K562 (cell line): Measurements from ENCODE around the gene DCTN2. TPM values are rescaled to one million over a fixed set of nuclear protein-coding genes. Genes with fewer than 3 reads are reported as not detected.

Experiments used
- EHMT2 ChIP-seq: fragments of 450-650 bp; IDR thresholded peaks from 2 replicates; pipeline ENCODE4 v1.6.1; 2018; ENCODE audit warnings: antibody characterized with exemption
- ELF2 ChIP-seq: fragments of 250-450 bp; sonication (Bioruptor Pico); IDR thresholded peaks from 2 replicates; pipeline ENCODE4 v1.5.0; 2021; ENCODE audit warnings: mild to moderate bottlenecking
- HEY1 ChIP-seq: fragments of 250-450 bp; sonication (Bioruptor Pico); IDR thresholded peaks from 2 replicates; pipeline ENCODE4 v1.5.0; 2020; ENCODE audit warnings: mild to moderate bottlenecking, moderate library complexity, borderline replicate concordance
- HNRNPL ChIP-seq: fragments of 200-400 bp; formaldehyde crosslinking; IDR thresholded peaks from 2 replicates; pipeline ENCODE4 v1.6.1; 2017; ENCODE audit warnings: low read depth, mild to moderate bottlenecking, low read length
- JUNB ChIP-seq: fragments of 450-650 bp; formaldehyde crosslinking; conservative IDR thresholded peaks from 2 replicates; pipeline ENCODE4 v1.4.0; 2020; ENCODE audit warnings: mild to moderate bottlenecking
- MAZ ChIP-seq, 2 experiments: fragments of 450-650 bp in 1 of 2; sonication (generic) in 1 of 2; formaldehyde crosslinking; IDR thresholded peaks in 1 of 2; conservative IDR thresholded peaks in 1 of 2; 2 replicates each; pipeline versions ENCODE4 v1.4.0 to v1.5.0; 2020; ENCODE audit warnings: mild to moderate bottlenecking in 1 of 2, missing genetic modification reagents in 1 of 2
- MCM3 ChIP-seq: fragments of 450-650 bp; IDR thresholded peaks from 2 replicates; pipeline ENCODE4 v1.6.1; 2016
- MEF2A ChIP-seq: IDR thresholded peaks from 2 replicates; pipeline ENCODE4 v1.6.1; 2011; ENCODE audit warnings: low read depth, mild to moderate bottlenecking, low read length, moderate library complexity; ENCODE audit not compliant: control insufficient read depth
- MEIS2 ChIP-seq: fragments of 450-650 bp; IDR thresholded peaks from 2 replicates; pipeline ENCODE4 v1.6.1; 2014; ENCODE audit warnings: mild to moderate bottlenecking; ENCODE audit not compliant: partially characterized antibody
- MTA1 ChIP-seq: fragments of 450-650 bp; IDR thresholded peaks from 2 replicates; pipeline ENCODE4 v1.6.1; 2017; ENCODE audit warnings: borderline replicate concordance
- NBN ChIP-seq: fragments of 450-650 bp; IDR thresholded peaks from 2 replicates; pipeline ENCODE4 v1.6.1; 2016; ENCODE audit warnings: low read depth, mild to moderate bottlenecking
- SLC30A9 ChIP-seq: fragments of 250-450 bp; sonication (Bioruptor Pico); IDR thresholded peaks from 2 replicates; pipeline ENCODE4 v1.8.0; 2022; ENCODE audit warnings: mild to moderate bottlenecking, moderate library complexity
- TAL1 ChIP-seq: fragments of 450-650 bp; IDR thresholded peaks from 2 replicates; pipeline ENCODE4 v1.6.1; 2016; ENCODE audit warnings: mild to moderate bottlenecking
- TARDBP ChIP-seq: fragments of 450-650 bp; IDR thresholded peaks from 2 replicates; pipeline ENCODE4 v1.6.1; 2016
- XRCC4 ChIP-seq: IDR thresholded peaks from one replicate; pipeline ENCODE4 v1.6.1; 2011; ENCODE audit not compliant: insufficient read depth, insufficient read length; ENCODE audit errors: extremely low read depth
- ZKSCAN8 ChIP-seq: fragments of 200-800 bp; sonication (Bioruptor generic); IDR thresholded peaks from 2 replicates; pipeline ENCODE4 v1.6.1; 2016; ENCODE audit warnings: missing genetic modification characterization, missing compliant biosample characterization
- ZNF324 ChIP-seq: fragments of 250-450 bp; sonication (Bioruptor Pico); IDR thresholded peaks from 2 replicates; pipeline ENCODE4 v1.4.0; 2020; ENCODE audit warnings: mild to moderate bottlenecking
- polyA plus RNA-seq, 8 experiments: library from polyadenylated mRNA; depleted of rRNA in 4 of 8; stranded (reverse) in 5 of 8; unstranded in 3 of 8; fragments of >200 nt; fragmentation: Nextera tagmentation in 2 of 8; fragmentation: Illumina TruSeq in 1 of 8; extraction: Ambion mirVana in 2 of 8; extraction: Trizol in 1 of 8; gene quantifications; 2 replicates each; pipeline versions ENCODE4 v1.2.1 to v1.2.3, GENCODE V29; 2011 to 2014; ENCODE audit warnings: inconsistent platforms in 1 of 8, missing spikeins in 1 of 8
- total RNA-seq, 7 experiments: library from RNA; depleted of rRNA in 6 of 7; stranded (reverse); fragments of >200 nt in 6 of 7; fragmentation: Illumina TruSeq in 2 of 7; extraction: Trizol in 2 of 7; gene quantifications; 2 replicates each; pipeline versions ENCODE4 v1.2.1 to v1.2.3, GENCODE V29; 2011 to 2021; ENCODE audit warnings: low replicate concordance in 1 of 7
- TF ChIP-seq, protein P1 (sequence below): fragments of 450-650 bp; IDR thresholded peaks from 2 replicates; pipeline ENCODE4 v1.6.1; 2018; ENCODE audit not compliant: partially characterized antibody
- TF ChIP-seq, protein P2 (sequence below): sonication (generic); formaldehyde crosslinking; IDR thresholded peaks from 2 replicates; pipeline ENCODE4 v1.8.0; 2022; ENCODE audit warnings: missing genetic modification reagents, mild to moderate bottlenecking, borderline replicate concordance
- TF ChIP-seq, protein P3 (sequence below), 2 experiments: fragments of 450-650 bp; conservative IDR thresholded peaks; 2 replicates each; pipeline ENCODE4 v1.6.1; 2017; ENCODE audit warnings: mild to moderate bottlenecking in 2 of 2, moderate library complexity in 2 of 2
- TF ChIP-seq, protein P4 (sequence below): fragments of 250-450 bp; sonication (Bioruptor Pico); IDR thresholded peaks from 2 replicates; pipeline ENCODE4 v1.4.0; 2020; ENCODE audit warnings: mild to moderate bottlenecking, moderate library complexity, borderline replicate concordance

The DCTN2 gene
- total and polyA plus RNA-seq, 9 of the 15 experiments (the other 6 are each of a cell fraction or from before 2014, with no cell fraction given): 43.6 to 270 (median 125) TPM

DNA sequence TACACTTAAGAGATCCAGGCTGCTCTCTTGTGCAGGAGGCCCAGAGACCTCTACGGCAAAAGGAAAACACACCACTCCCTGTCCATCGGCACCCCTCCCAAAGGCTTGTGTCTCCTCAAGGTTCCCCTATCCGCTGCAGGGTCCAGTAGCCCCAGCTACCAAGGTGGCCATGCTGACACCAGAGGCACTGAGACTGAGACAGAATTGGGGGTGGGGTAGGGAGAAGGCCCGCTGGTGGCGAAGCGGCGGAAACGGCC, 27.3 kb downstream of the DCTN2 start (continued):
- TF ChIP-seq, protein P1, sequence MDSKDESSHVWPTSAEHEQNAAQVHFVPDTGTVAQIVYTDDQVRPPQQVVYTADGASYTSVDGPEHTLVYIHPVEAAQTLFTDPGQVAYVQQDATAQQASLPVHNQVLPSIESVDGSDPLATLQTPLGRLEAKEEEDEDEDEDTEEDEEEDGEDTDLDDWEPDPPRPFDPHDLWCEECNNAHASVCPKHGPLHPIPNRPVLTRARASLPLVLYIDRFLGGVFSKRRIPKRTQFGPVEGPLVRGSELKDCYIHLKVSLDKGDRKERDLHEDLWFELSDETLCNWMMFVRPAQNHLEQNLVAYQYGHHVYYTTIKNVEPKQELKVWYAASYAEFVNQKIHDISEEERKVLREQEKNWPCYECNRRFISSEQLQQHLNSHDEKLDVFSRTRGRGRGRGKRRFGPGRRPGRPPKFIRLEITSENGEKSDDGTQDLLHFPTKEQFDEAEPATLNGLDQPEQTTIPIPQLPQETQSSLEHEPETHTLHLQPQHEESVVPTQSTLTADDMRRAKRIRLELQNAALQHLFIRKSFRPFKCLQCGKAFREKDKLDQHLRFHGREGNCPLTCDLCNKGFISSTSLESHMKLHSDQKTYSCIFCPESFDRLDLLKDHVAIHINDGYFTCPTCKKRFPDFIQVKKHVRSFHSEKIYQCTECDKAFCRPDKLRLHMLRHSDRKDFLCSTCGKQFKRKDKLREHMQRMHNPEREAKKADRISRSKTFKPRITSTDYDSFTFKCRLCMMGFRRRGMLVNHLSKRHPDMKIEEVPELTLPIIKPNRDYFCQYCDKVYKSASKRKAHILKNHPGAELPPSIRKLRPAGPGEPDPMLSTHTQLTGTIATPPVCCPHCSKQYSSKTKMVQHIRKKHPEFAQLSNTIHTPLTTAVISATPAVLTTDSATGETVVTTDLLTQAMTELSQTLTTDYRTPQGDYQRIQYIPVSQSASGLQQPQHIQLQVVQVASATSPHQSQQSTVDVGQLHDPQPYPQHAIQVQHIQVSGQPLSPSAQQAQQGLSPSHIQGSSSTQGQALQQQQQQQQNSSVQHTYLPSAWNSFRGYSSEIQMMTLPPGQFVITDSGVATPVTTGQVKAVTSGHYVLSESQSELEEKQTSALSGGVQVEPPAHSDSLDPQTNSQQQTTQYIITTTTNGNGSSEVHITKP: peak; percentile 41
- TF ChIP-seq ZKSCAN8 (CRISPR knock-in tag) (no peak), MCM3 (no peak), JUNB (CRISPR knock-in tag) (no peak), MEF2A (no peak), TARDBP (no peak), MAZ (CRISPR knock-in tag; conservative IDR thresholded peaks at IDR 0.05 in 1 of 2, IDR thresholded peaks at IDR 0.05 in 1 of 2) (0 out of 4 replicates have a peak, but pooled peaks of 1 of the 2 experiments have one; percentile 33), ELF2 (0 out of 2 replicates have a peak, but pooled peaks have one; percentile 13), MEIS2 (no peak), XRCC4 (no peak), HEY1 (CRISPR knock-in tag) (no peak), EHMT2 (no peak), HNRNPL (no peak), NBN (no peak), ZNF324 (CRISPR knock-in tag) (no peak), MTA1 (no peak), SLC30A9 (no peak), TAL1 (no peak)
- TF ChIP-seq, protein P2, sequence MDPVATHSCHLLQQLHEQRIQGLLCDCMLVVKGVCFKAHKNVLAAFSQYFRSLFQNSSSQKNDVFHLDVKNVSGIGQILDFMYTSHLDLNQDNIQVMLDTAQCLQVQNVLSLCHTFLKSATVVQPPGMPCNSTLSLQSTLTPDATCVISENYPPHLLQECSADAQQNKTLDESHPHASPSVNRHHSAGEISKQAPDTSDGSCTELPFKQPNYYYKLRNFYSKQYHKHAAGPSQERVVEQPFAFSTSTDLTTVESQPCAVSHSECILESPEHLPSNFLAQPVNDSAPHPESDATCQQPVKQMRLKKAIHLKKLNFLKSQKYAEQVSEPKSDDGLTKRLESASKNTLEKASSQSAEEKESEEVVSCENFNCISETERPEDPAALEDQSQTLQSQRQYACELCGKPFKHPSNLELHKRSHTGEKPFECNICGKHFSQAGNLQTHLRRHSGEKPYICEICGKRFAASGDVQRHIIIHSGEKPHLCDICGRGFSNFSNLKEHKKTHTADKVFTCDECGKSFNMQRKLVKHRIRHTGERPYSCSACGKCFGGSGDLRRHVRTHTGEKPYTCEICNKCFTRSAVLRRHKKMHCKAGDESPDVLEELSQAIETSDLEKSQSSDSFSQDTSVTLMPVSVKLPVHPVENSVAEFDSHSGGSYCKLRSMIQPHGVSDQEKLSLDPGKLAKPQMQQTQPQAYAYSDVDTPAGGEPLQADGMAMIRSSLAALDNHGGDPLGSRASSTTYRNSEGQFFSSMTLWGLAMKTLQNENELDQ (CRISPR knock-in tag): no peak
- TF ChIP-seq, protein P3, sequence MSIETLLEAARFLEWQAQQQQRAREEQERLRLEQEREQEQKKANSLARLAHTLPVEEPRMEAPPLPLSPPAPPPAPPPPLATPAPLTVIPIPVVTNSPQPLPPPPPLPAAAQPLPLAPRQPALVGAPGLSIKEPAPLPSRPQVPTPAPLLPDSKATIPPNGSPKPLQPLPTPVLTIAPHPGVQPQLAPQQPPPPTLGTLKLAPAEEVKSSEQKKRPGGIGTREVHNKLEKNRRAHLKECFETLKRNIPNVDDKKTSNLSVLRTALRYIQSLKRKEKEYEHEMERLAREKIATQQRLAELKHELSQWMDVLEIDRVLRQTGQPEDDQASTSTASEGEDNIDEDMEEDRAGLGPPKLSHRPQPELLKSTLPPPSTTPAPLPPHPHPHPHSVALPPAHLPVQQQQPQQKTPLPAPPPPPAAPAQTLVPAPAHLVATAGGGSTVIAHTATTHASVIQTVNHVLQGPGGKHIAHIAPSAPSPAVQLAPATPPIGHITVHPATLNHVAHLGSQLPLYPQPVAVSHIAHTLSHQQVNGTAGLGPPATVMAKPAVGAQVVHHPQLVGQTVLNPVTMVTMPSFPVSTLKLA (conservative IDR thresholded peaks at IDR 0.05): no peak
- TF ChIP-seq, protein P4, sequence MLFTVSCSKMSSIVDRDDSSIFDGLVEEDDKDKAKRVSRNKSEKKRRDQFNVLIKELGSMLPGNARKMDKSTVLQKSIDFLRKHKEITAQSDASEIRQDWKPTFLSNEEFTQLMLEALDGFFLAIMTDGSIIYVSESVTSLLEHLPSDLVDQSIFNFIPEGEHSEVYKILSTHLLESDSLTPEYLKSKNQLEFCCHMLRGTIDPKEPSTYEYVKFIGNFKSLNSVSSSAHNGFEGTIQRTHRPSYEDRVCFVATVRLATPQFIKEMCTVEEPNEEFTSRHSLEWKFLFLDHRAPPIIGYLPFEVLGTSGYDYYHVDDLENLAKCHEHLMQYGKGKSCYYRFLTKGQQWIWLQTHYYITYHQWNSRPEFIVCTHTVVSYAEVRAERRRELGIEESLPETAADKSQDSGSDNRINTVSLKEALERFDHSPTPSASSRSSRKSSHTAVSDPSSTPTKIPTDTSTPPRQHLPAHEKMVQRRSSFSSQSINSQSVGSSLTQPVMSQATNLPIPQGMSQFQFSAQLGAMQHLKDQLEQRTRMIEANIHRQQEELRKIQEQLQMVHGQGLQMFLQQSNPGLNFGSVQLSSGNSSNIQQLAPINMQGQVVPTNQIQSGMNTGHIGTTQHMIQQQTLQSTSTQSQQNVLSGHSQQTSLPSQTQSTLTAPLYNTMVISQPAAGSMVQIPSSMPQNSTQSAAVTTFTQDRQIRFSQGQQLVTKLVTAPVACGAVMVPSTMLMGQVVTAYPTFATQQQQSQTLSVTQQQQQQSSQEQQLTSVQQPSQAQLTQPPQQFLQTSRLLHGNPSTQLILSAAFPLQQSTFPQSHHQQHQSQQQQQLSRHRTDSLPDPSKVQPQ: no peak
